Aorta (tissue), 5 donors: ENCODE measurements around the gene VPS52. TPM values are rescaled to one million over a fixed set of nuclear protein-coding genes. Genes with fewer than 3 reads are reported as not detected.
A peak's percentile ranks its signal among the peaks of the same experiment; 100 is the strongest.

ENCODE experiments used
- ATAC-seq: fragments of 200-7000 bp; cut with Tn5 transposase; one replicate; pipeline ENCODE4 v1.9.1; 2022; ENCODE audit warnings: moderate library complexity; ENCODE audit not compliant: low FRiP score
- DNase-seq, 2 donors: peaks; one replicate each; pipeline ENCODE4 v3.0.0-alpha.2; 2020
- H3K27ac ChIP-seq, 2 donors: one replicate each; pipeline ENCODE4 v1.5.1; 2013; ENCODE audit warnings: low read length in 2 of 2, mild to moderate bottlenecking in 2 of 2, moderate library complexity in 2 of 2, control low read depth in 1 of 2, inconsistent platforms in 1 of 2, low read depth in 1 of 2
- H3K27me3 ChIP-seq, 2 donors: one replicate each; pipeline ENCODE4 v1.6.1; 2013; ENCODE audit warnings: control low read depth in 1 of 2, low read length in 1 of 2, mild to moderate bottlenecking in 1 of 2, moderate library complexity in 1 of 2; ENCODE audit not compliant: insufficient read depth in 2 of 2, control insufficient read depth in 1 of 2
- H3K36me3 ChIP-seq, 2 donors: one replicate each; pipeline ENCODE4 v1.6.1; 2013; ENCODE audit warnings: control low read depth in 1 of 2, low read length in 1 of 2, mild to moderate bottlenecking in 1 of 2; ENCODE audit not compliant: insufficient read depth in 2 of 2, control insufficient read depth in 1 of 2
- H3K4me1 ChIP-seq, 2 donors: one replicate each; pipeline ENCODE4 v1.6.1; 2013; ENCODE audit warnings: low read length in 2 of 2, control low read depth in 1 of 2, mild to moderate bottlenecking in 1 of 2, moderate library complexity in 1 of 2; ENCODE audit not compliant: insufficient read depth in 2 of 2, control insufficient read depth in 1 of 2
- H3K4me3 ChIP-seq, 2 donors: one replicate each; pipeline ENCODE4 v1.5.1; 2013; ENCODE audit warnings: low read length in 2 of 2, control low read depth in 1 of 2, mild to moderate bottlenecking in 1 of 2
- H3K9me3 ChIP-seq: one replicate; pipeline ENCODE4 v1.6.1; 2013; ENCODE audit warnings: mild to moderate bottlenecking, low read length; ENCODE audit not compliant: control insufficient read depth
- WGBS, 2 donors: extraction: QIAGEN DNeasy Blood & Tissue Kit; methylation state at CpG; one replicate each; pipeline ENCODE4 v1.1.7; 2013; 5-methylcytosine and 5-hydroxymethylcytosine counted together
- intact Hi-C, 2 donors: fragments of 100-400 bp; cut with DNase I; formaldehyde crosslinking; loops; one replicate each; pipeline versions ENCODE4 v1.14.2 to v1.15.0; 2022
- polyA plus RNA-seq, 2 donors: library from polyadenylated mRNA; stranded (reverse); fragments of 200-250 nt; gene quantifications; one replicate each; pipeline ENCODE4 v1.2.3, GENCODE V29; 2013
- total RNA-seq, 2 donors: library from RNA; stranded (reverse); fragmentation: NEBNext Ultra II Directional; extraction: Animal tissue kit (Norgen Biotek cat#: 25700); gene quantifications; one replicate each; pipeline ENCODE4 v1.2.1, GENCODE V29; 2021
- donor health status: healthy with polysubstance abuse.
- donor health status: Bipolar disorder and iron deficiency.
- donor health status: DM: no; HTN: no; CAD: no.
- donor health status: DM: no; HTN: no; CAD: no.
- donor health status: DM: yes; HTN: yes; CAD: no.

The VPS52 gene
- total and polyA plus RNA-seq, 4 donors: 16.0 to 66.6 (median 41.8) TPM

GRCh38 chr6:33251395-33252012 is 20.2 kb downstream of the VPS52 start:
- intact Hi-C loops: no loop called here

GRCh38 chr6:33250731-33251130 is 20.9 kb downstream of the VPS52 start:
- no peaks in the 10 kb centered on the region for H3K9me3 ChIP-seq
- no peak overlapping the region for H3K4me3 ChIP-seq
- no peaks in the 10 kb centered on the region for H3K27me3 ChIP-seq
- intact Hi-C loops: no loop called here
- ATAC-seq (no peak), DNase-seq (no peak)
- H3K4me1 ChIP-seq: no peaks in the 10 kb centered on the region
- no peak overlapping the region for H3K27ac ChIP-seq
- no peaks in the 10 kb centered on the region for H3K36me3 ChIP-seq
- 91 to 97% methylated on average over 13 of the region's 13 CpGs for WGBS, 2 donors

More at GRCh38 chr6:33251395-33252012, 20.2 kb downstream of the VPS52 start:
- 83 to 89% methylated on average over 6 of the region's 6 CpGs for WGBS, 2 donors
- H3K27me3 ChIP-seq: no peaks in the 10 kb centered on the region
- ATAC-seq (no peak), DNase-seq (no peak)
- H3K4me3 ChIP-seq: no peak overlapping the region
- no peaks in the 10 kb centered on the region for H3K36me3 ChIP-seq
- no peaks in the 10 kb centered on the region for H3K4me1 ChIP-seq
- H3K9me3 ChIP-seq: no peaks in the 10 kb centered on the region
- H3K27ac ChIP-seq: no peak overlapping the region

GRCh38 chr6:33249732-33250630 is 21.7 kb downstream of the VPS52 start:
- intact Hi-C loops: loop anchor here (1.0 to 5.0 kb wide), 6 partner anchors 37 to 233 kb away; partner anchors contain the start of genes RXRB (in 1 of the 2) and SLC39A7 (in 1 of the 2)
- no peaks in the 10 kb centered on the region for H3K27me3 ChIP-seq
- ATAC-seq: peak; percentile 3
- H3K36me3 ChIP-seq: no peaks in the 10 kb centered on the region
- DNase-seq: peak in 1 of 2 donors; percentile 53
- peak overlapping the region; percentile 44 to 47 for H3K4me3 ChIP-seq
- peak overlapping the region; percentile 88 for H3K27ac ChIP-seq
- WGBS, 2 donors: 3 to 5% methylated on average over 15 of the region's 15 CpGs
- H3K9me3 ChIP-seq: no peaks in the 10 kb centered on the region
- H3K4me1 ChIP-seq: no peaks in the 10 kb centered on the region

GRCh38 chr6:33248932-33249731 is 22.5 kb downstream of the VPS52 start:
- Histone ChIP-seq H3K4me3 (peak overlapping the region; percentile 44 to 47), H3K27me3 (no peaks in the 10 kb centered on the region), H3K27ac (peak overlapping the region; percentile 88 to 97), H3K4me1 (no peaks in the 10 kb centered on the region), H3K36me3 (no peaks in the 10 kb centered on the region), H3K9me3 (no peaks in the 10 kb centered on the region)
- peak; percentile 98 for ATAC-seq
- 0% methylated on average over 58 of the region's 58 CpGs for WGBS, 2 donors
- intact Hi-C loops: loop anchor here (1.0 to 5.0 kb wide), 8 partner anchors 36 to 235 kb away; partner anchors contain the start of genes RXRB (in 1 of the 2) and SLC39A7 (in 1 of the 2)
- peak; percentile 98 for DNase-seq

GRCh38 chr6:33248643-33248931 is 23.1 kb downstream of the VPS52 start:
- Histone ChIP-seq H3K4me3 (peak overlapping the region in 1 of 2 donors; percentile 35), H3K27me3 (no peaks in the 10 kb centered on the region), H3K27ac (peak overlapping the region; percentile 24 to 97), H3K9me3 (no peaks in the 10 kb centered on the region), H3K4me1 (no peaks in the 10 kb centered on the region), H3K36me3 (no peaks in the 10 kb centered on the region)
- intact Hi-C loops: loop anchor here (1.0 to 5.0 kb wide), 7 partner anchors 36 to 234 kb away; partner anchors contain the start of genes RXRB (in 1 of the 2) and SLC39A7 (in 1 of the 2)
- ATAC-seq (peak; percentile 34), DNase-seq (no peak)
- 0 to 1% methylated on average over 15 to 18 of the region's 18 CpGs for WGBS, 2 donors

GRCh38 chr6:33247977-33248642 is 23.6 kb downstream of the VPS52 start:
- peak; percentile 95 for ATAC-seq
- H3K4me3 ChIP-seq: peak overlapping the region in 1 of 2 donors; percentile 36
- H3K27me3 ChIP-seq: no peaks in the 10 kb centered on the region
- intact Hi-C loops: loop anchor here (1.0 to 5.0 kb wide), 7 partner anchors 35 to 234 kb away; partner anchors contain the start of genes RXRB (in 1 of the 2) and SLC39A7 (in 1 of the 2)
- peak overlapping the region in 1 of 2 donors; percentile 97 for H3K27ac ChIP-seq
- peak; percentile 91 to 96 for DNase-seq
- no peaks in the 10 kb centered on the region for H3K36me3 ChIP-seq
- no peaks in the 10 kb centered on the region for H3K4me1 ChIP-seq
- 1% methylated on average over 28 of the region's 28 CpGs for WGBS, 2 donors
- no peaks in the 10 kb centered on the region for H3K9me3 ChIP-seq

GRCh38 chr6:33243476-33243875 is 28.2 kb downstream of the VPS52 start:
- intact Hi-C loops: no loop called here
- WGBS, 2 donors: 41 to 46% methylated on average over 1 of the region's 1 CpG
- H3K9me3 ChIP-seq: peaks cover 1% of the 10 kb centered on the region
- no peak for ATAC-seq
- H3K27me3 ChIP-seq: peaks cover 0 to 2% of the 10 kb centered on the region in 2 donors
- no peaks in the 10 kb centered on the region for H3K36me3 ChIP-seq
- H3K27ac ChIP-seq: no peak overlapping the region
- H3K4me1 ChIP-seq: no peaks in the 10 kb centered on the region
- DNase-seq: no peak
- H3K4me3 ChIP-seq: no peak overlapping the region

GRCh38 chr6:33241968-33242367 is 29.7 kb downstream of the VPS52 start:
- no peak for DNase-seq
- 58% methylated on average over 3 of the region's 3 CpGs for WGBS, 2 donors
- Histone ChIP-seq H3K4me3 (no peak overlapping the region), H3K4me1 (no peaks in the 10 kb centered on the region), H3K36me3 (no peaks in the 10 kb centered on the region), H3K9me3 (peaks cover 1% of the 10 kb centered on the region), H3K27ac (no peak overlapping the region), H3K27me3 (peaks cover 0 to 2% of the 10 kb centered on the region in 2 donors)
- ATAC-seq: no peak
- intact Hi-C loops: no loop called here
